ENCODE data around the gene ZNF277.

GRCh38 chr7:112283382-112283910, 77.0 kb downstream of the ZNF277 start:
- TF ChIP-seq REST (IDR thresholded peaks at IDR 0.05; ENCODE audit: low read depth): no peak
- no peak for TF ChIP-seq EP300 (IDR thresholded peaks at IDR 0.05; ENCODE audit: borderline replicate concordance)
- TF ChIP-seq CEBPB (IDR thresholded peaks at IDR 0.05): no peak
- TF ChIP-seq CREB1 (IDR thresholded peaks at IDR 0.05; ENCODE audit: low read depth): no peak
- no peak for TF ChIP-seq RAD21 (IDR thresholded peaks at IDR 0.05; ENCODE audit: low read depth)
- no peak for TF ChIP-seq FOXM1 (IDR thresholded peaks at IDR 0.05; ENCODE audit: borderline replicate concordance, low read depth)
- no peak for TF ChIP-seq TAF1 (IDR thresholded peaks at IDR 0.05; ENCODE audit: low read depth)
- TF ChIP-seq YY1 (IDR thresholded peaks at IDR 0.05; ENCODE audit: low read depth): no peak
- TF ChIP-seq TEAD4 (IDR thresholded peaks at IDR 0.05): no peak
